D721Med (cell line): ENCODE measurements around the gene ARID3C.
A peak's percentile ranks its signal among the peaks of the same experiment; 100 is the strongest.

ENCODE experiments used
- DNase-seq: peaks from one replicate; pipeline ENCODE4 v3.0.0; 2011; ENCODE audit warnings: low spot score; ENCODE audit not compliant: insufficient read length
- FAIRE-seq: peaks from 2 replicates; lab custom pipeline; 2011; peaks lifted over from hg19 to GRCh38; lab: Jason Lieb, UNC
- CTCF ChIP-seq: IDR thresholded peaks from 2 replicates; pipeline ENCODE4 v1.5.1; 2012; ENCODE audit warnings: mild to moderate bottlenecking, control low read depth; ENCODE audit not compliant: insufficient read depth; ENCODE audit errors: missing control alignments

Gene ARID3C

GRCh38 chr9:34627716-34628655 lies 880 bp downstream of the ARID3C start:
- no peak for TF ChIP-seq CTCF
- FAIRE-seq (no peak), DNase-seq (no peak)

- DNase-seq = no peak
- no peak for FAIRE-seq
Measured at GRCh38 chr9:34625186-34625486, 3.7 kb downstream of the ARID3C start.

GRCh38 chr9:34624475-34625185 lies 4.2 kb downstream of the ARID3C start:
- FAIRE-seq (no peak), DNase-seq (no peak)
- no peak for TF ChIP-seq CTCF

More at GRCh38 chr9:34625186-34625486, 3.7 kb downstream of the ARID3C start:
- no peak for TF ChIP-seq CTCF

GRCh38 chr9:34623374-34624235 lies 5.3 kb downstream of the ARID3C start:
- DNase-seq (no peak), FAIRE-seq (no peak)
- no peak for TF ChIP-seq CTCF

- FAIRE-seq = peak; percentile 88
- DNase-seq = peak; percentile 96
- no peak for TF ChIP-seq CTCF
Measured at GRCh38 chr9:34620061-34620994, 8.5 kb downstream of the ARID3C start, which contains the start of gene DCTN3. TSS of gene DCTN3 (minus strand) at chr9:34620495. CDS start at chr9:34620464, 31 bp downstream.

- no peak for FAIRE-seq
- TF ChIP-seq CTCF = no peak
- no peak for DNase-seq
Measured at GRCh38 chr9:34615132-34615531, 13.7 kb downstream of the ARID3C start.
